GM23248 (cell line): ENCODE measurements around the gene GNLY. TPM values are rescaled to one million over a fixed set of nuclear protein-coding genes. Genes with fewer than 3 reads are reported as not detected.

Source experiments
- DNase-seq: peaks from one replicate; pipeline ENCODE4 v3.0.0-alpha.2; 2015
- H2AFZ ChIP-seq: fragments of 200-600 bp; sonication (generic); 2 replicates; pipeline ENCODE4 v1.6.1; 2016; ENCODE audit warnings: antibody characterized with exemption
- H3F3A ChIP-seq: fragments of 200-600 bp; sonication (generic); 2 replicates; pipeline ENCODE4 v1.6.1; 2016; ENCODE audit warnings: mild to moderate bottlenecking, antibody characterized with exemption, mixed run types; ENCODE audit not compliant: insufficient read depth
- H3K27ac ChIP-seq: fragments of 200-600 bp; sonication (generic); 2 replicates; pipeline ENCODE4 v1.5.1; 2016; ENCODE audit warnings: mild to moderate bottlenecking
- H3K27me3 ChIP-seq: fragments of 200-600 bp; sonication (generic); replicated peaks from 2 replicates; pipeline ENCODE4 v1.6.1; 2016; ENCODE audit warnings: mild to moderate bottlenecking; ENCODE audit not compliant: insufficient read depth
- H3K36me3 ChIP-seq: fragments of 200-600 bp; sonication (generic); 2 replicates; pipeline ENCODE4 v1.6.1; 2016; ENCODE audit warnings: low read depth, mild to moderate bottlenecking
- H3K4me1 ChIP-seq: fragments of 200-600 bp; sonication (generic); 2 replicates; pipeline ENCODE4 v1.6.1; 2016; ENCODE audit warnings: mild to moderate bottlenecking; ENCODE audit not compliant: insufficient read depth
- H3K4me2 ChIP-seq: fragments of 200-600 bp; sonication (generic); one replicate; pipeline ENCODE4 v1.6.1; 2016; ENCODE audit warnings: mild to moderate bottlenecking; ENCODE audit not compliant: unreplicated experiment
- H3K4me3 ChIP-seq: fragments of 200-600 bp; sonication (generic); 2 replicates; pipeline ENCODE4 v1.5.1; 2016; ENCODE audit warnings: mild to moderate bottlenecking
- H3K79me2 ChIP-seq: fragments of 200-600 bp; sonication (generic); 2 replicates; pipeline ENCODE4 v1.6.1; 2016; ENCODE audit warnings: mild to moderate bottlenecking; ENCODE audit not compliant: insufficient read depth
- H3K9ac ChIP-seq: fragments of 200-600 bp; sonication (generic); 2 replicates; pipeline ENCODE4 v1.6.1; 2016; ENCODE audit warnings: mild to moderate bottlenecking
- H3K9me2 ChIP-seq: fragments of 200-600 bp; sonication (generic); 2 replicates; pipeline ENCODE4 v1.6.1; 2016; ENCODE audit warnings: mixed run types, mild to moderate bottlenecking, moderate library complexity; ENCODE audit not compliant: insufficient read depth
- H3K9me3 ChIP-seq: fragments of 200-600 bp; sonication (generic); one replicate; pipeline ENCODE4 v1.6.1; 2017; ENCODE audit warnings: low read depth
- H4K20me1 ChIP-seq: fragments of 200-600 bp; sonication (generic); 2 replicates; pipeline ENCODE4 v1.6.0; 2016; ENCODE audit not compliant: insufficient read depth
- EZH2 ChIP-seq: fragments of 200-600 bp; sonication (generic); IDR thresholded peaks from 2 replicates; pipeline ENCODE4 v1.6.1; 2018; ENCODE audit warnings: antibody characterized with exemption, mild to moderate bottlenecking; ENCODE audit not compliant: insufficient read depth, poor library complexity, severe bottlenecking
- EZH2phosphoT487 ChIP-seq: fragments of 200-600 bp; sonication (generic); IDR thresholded peaks from 2 replicates; pipeline ENCODE4 v1.6.1; 2018; ENCODE audit warnings: antibody characterized with exemption, moderate library complexity, mild to moderate bottlenecking, low read depth; ENCODE audit not compliant: insufficient read depth
- WGBS, 2 experiments: methylation state at CpG; one replicate each; pipeline ENCODE4 v1.1.6; 2015 to 2017; ENCODE audit warnings: low lambda C conversion rate in 2 of 2, low coverage in 1 of 2; ENCODE audit errors: missing lambda C conversion rate in 2 of 2; 5-methylcytosine and 5-hydroxymethylcytosine counted together
- in situ Hi-C: fragments of 300-500 bp; cut with MboI; formaldehyde crosslinking; loops from 2 replicates; pipeline ENCODE4 v1.15.0; 2020
- polyA plus RNA-seq: library from polyadenylated mRNA; unstranded; fragments of >200 nt; fragmentation: Nextera tagmentation; extraction: Ambion mirVana; gene quantifications from 2 replicates; pipeline ENCODE4 v1.2.1, GENCODE V29; 2016
- total RNA-seq: library from RNA; depleted of rRNA; stranded (reverse); fragments of >200 nt; shearing (Covaris generic); gene quantifications from 2 replicates; pipeline ENCODE4 v1.2.3, GENCODE V29; 2014

GNLY gene
- total and polyA plus RNA-seq, 2 experiments from 2014 or later: not detected

DNA sequence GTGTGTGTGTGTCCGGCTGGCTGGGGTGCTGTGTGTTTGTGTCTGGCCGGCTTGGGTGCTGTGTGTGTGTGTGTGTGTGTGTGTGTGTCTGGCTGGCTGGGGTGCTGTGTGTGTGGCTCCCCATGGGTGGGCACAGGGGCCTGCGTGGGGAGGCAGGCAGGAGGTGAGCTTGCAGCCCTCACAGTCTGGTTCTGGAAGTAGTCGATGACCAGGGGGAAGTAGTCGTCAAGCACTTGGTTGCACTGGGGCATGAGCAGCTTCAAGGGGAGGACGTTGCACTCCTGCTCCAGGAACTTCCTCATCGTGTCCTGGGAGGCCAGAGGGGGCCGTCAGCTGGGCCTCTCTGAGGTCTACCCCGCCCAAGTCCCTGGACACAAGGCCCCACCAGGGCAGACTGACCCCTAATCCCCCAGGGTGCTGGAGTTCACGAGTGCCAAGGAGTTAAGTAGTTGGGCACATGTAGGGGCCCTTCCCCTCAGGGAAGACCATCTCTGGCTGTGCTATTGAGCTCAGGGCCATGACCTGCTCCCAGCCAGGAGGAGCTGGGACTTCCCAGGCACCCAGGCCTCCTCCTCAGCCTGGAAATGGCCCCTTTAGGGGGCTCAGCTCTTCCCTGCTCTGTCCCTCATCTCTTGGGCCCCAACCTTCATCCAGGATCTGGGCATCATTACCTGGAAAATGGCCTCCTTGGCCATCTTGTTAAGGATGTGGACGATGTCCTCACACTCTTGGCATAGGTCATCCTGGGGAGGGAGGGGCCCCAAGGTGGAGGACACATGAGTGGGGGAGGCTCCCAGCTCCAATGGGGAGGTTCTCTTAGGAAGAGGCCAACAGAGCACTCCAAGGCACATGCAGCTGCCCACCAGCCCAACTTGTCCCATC, 27.5 kb upstream of the GNLY start:
- H4K20me1 ChIP-seq: no peaks in the 10 kb centered on the region
- H3F3A ChIP-seq: no peaks in the 10 kb centered on the region; the same call in 1 of the 2 replicates
- H3K36me3 ChIP-seq: no peaks in the 10 kb centered on the region
- no peak overlapping the region for H3K27ac ChIP-seq
- TF ChIP-seq EZH2phosphoT487: no peak
- no peak for TF ChIP-seq EZH2
- DNase-seq: no peak
- H3K9me2 ChIP-seq: no peaks in the 10 kb centered on the region
- H3K27me3 ChIP-seq: no peaks in the 10 kb centered on the region
- 81 to 87% methylated on average over 10 of the region's 11 CpGs for WGBS, 2 experiments
- no peak overlapping the region for H3K4me3 ChIP-seq
- H3K9me3 ChIP-seq: no peaks in the 10 kb centered on the region
- in situ Hi-C loops: no loop called here
- no peak overlapping the region for H3K9ac ChIP-seq
- H2AFZ ChIP-seq: no peak overlapping the region
- H3K79me2 ChIP-seq: no peaks in the 10 kb centered on the region
- peaks cover 17% of the 10 kb centered on the region for H3K4me1 ChIP-seq
- no peak overlapping the region for H3K4me2 ChIP-seq

DNA sequence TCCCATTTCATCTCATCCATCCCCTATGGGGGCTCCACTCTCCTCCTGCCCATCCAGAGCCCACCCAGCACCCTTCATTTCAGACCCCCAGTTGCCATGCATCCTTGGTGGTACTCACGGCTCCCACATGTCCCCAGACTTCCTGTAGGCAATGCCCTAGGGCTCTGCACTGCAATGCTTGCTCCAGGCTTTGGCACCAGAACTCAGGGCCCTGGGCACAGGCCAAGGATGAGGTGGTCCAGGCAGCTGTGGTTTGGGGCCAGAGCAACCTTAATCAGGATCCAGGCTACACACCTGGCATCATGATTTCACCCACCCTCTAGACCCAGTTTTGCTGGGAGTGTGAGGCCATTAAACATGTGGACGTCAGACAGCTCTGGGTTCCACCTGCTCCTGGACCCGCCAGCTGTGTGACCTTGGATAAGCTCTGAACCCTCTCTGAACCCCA, 26.6 kb upstream of the GNLY start:
- Histone ChIP-seq H3K27ac (no peak overlapping the region), H3K9me3 (no peaks in the 10 kb centered on the region), H3K27me3 (no peaks in the 10 kb centered on the region), H3K4me2 (no peak overlapping the region), H3F3A (no peaks in the 10 kb centered on the region), H3K9me2 (no peaks in the 10 kb centered on the region), H3K79me2 (no peaks in the 10 kb centered on the region), H3K9ac (no peak overlapping the region), H3K36me3 (no peaks in the 10 kb centered on the region), H4K20me1 (no peaks in the 10 kb centered on the region), H2AFZ (no peak overlapping the region), H3K4me3 (no peak overlapping the region), H3K4me1 (peaks cover 13% of the 10 kb centered on the region)
- no peak for DNase-seq
- whole genome bisulfite sequencing, 2 experiments: 74 to 86% methylated on average over 3 of the region's 3 CpGs
- no peak for TF ChIP-seq EZH2
- in situ Hi-C loops: no loop called here

DNA sequence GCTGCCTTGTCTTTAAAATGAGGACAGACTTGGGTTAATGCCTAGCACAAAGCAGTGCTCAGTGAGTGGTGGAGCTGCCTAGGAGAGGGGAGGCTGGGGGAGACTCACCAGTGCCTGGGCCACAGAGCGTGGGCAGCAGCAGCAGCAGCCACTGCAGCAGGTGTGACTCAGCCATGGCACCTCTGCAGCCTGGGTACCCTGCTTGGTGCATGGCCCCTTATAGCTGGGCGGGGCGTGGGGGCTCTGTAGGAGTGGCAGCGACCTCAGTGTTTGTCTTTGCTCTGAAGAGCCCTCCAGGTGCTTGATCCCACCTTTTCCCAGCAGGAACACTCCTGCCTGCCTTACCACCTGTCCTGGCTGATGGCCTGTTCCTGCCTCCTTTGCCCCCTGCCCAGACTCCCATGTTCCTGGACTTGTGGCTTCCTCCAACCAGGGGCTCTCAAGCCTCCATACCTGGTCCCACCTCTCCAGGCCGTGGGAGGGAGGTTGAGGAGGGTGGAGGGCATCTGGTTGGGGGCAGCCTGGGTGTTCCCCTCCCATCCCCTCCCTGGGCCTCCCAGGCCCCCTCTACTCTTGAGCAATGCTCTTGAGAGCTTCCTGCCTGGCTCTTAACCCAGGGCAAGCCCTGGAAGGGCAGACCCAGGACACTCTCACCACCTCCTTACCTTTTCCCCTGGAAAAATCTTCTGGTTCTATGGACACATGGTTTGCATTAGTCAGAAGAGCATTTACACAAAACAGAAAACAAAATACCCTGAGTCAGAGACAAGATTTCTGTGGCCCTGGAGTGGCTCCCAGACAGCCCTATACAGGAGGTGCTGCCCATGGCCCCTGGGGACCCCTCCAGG, 25.9 kb upstream of the GNLY start, which contains the start of gene SFTPB:
SFTPB (minus strand) TSS at position 191 of the 848 bp plus-strand sequence; CDS start at position 175, 16 bp downstream.
- in situ Hi-C loops: no loop called here
- no peaks in the 10 kb centered on the region for H3K36me3 ChIP-seq
- H3K9me3 ChIP-seq: no peaks in the 10 kb centered on the region
- TF ChIP-seq EZH2phosphoT487: no peak
- no peak for TF ChIP-seq EZH2
- H3K27me3 ChIP-seq: no peaks in the 10 kb centered on the region
- 79 to 90% methylated on average over 5 of the region's 5 CpGs for WGBS, 2 experiments
- no peak within 1 kb of the TSS for H3K9ac ChIP-seq
- no peaks in the 10 kb centered on the region for H3K79me2 ChIP-seq
- H3K4me3 ChIP-seq: no peak within 1 kb of the TSS
- peak within 1 kb of the TSS; percentile 23 for H3K4me2 ChIP-seq
- no peaks in the 10 kb centered on the region for H4K20me1 ChIP-seq
- no peak within 1 kb of the TSS for H2AFZ ChIP-seq
- no peak within 1 kb of the TSS for H3K27ac ChIP-seq
- H3K9me2 ChIP-seq: no peaks in the 10 kb centered on the region
- peaks cover 12% of the 10 kb centered on the region for H3K4me1 ChIP-seq
- no peaks in the 10 kb centered on the region for H3F3A ChIP-seq
- DNase-seq: peak; percentile 70

DNA sequence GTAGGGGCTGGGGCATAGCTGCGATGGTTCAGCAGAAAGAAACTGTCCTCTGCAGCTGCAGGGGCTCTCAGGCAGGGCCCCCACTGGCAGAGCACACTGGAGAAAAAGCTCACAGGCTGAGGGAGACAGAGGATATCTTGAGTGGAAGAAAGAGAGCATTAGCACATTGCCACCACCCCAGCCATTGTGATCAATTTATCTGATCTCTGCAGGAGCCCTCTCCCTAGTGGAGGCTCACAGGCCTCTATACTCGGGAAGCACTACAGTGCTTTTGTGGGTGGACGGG, 25.4 kb upstream of the GNLY start:
- no peak overlapping the region for H2AFZ ChIP-seq

More for the DNA sequence above, 25.4 kb upstream of the GNLY start:
- Histone ChIP-seq H3K4me1 (peaks cover 12% of the 10 kb centered on the region), H3K4me2 (peak overlapping the region; percentile 23), H3K27ac (no peak overlapping the region), H3K4me3 (no peak overlapping the region), H3K9me3 (no peaks in the 10 kb centered on the region), H3K36me3 (no peaks in the 10 kb centered on the region), H3F3A (no peaks in the 10 kb centered on the region), H3K9me2 (no peaks in the 10 kb centered on the region), H4K20me1 (no peaks in the 10 kb centered on the region), H3K27me3 (no peaks in the 10 kb centered on the region), H3K9ac (no peak overlapping the region), H3K79me2 (no peaks in the 10 kb centered on the region)
- no peak for TF ChIP-seq EZH2
- no peak for TF ChIP-seq EZH2phosphoT487
- in situ Hi-C loops: no loop called here
- WGBS, 2 experiments: 53 to 63% methylated on average over 3 of the region's 3 CpGs
- DNase-seq: no peak
